Nephron (organoid): ENCODE measurements around the gene PTPRA.
"Not testable (repeated sequence)": the region's sequence is repeated elsewhere in the genome, so short reads cannot be mapped to it uniquely, and the experiment has no call there.

ENCODE experiments used
- H3K27ac Mint-ChIP-seq, 3 experiments: 2 replicates each; pipeline ENCODE4 v1.8.0; 2020; ENCODE audit warnings: mixed read lengths in 3 of 3, mild to moderate bottlenecking in 2 of 3, moderate library complexity in 1 of 3
- H3K27me3 Mint-ChIP-seq: 2 replicates; pipeline ENCODE4 v1.8.0; 2021; ENCODE audit warnings: low read depth, mild to moderate bottlenecking, moderate library complexity, mixed read lengths
- H3K36me3 Mint-ChIP-seq: 2 replicates; pipeline ENCODE4 v1.8.0; 2020; ENCODE audit warnings: low read depth, mixed read lengths
- H3K4me1 Mint-ChIP-seq: 2 replicates; pipeline ENCODE4 v1.8.0; 2020; ENCODE audit warnings: mixed read lengths
- H3K4me3 Mint-ChIP-seq, 3 experiments: 2 replicates each; pipeline ENCODE4 v1.8.0; 2020; ENCODE audit warnings: mild to moderate bottlenecking in 3 of 3, mixed read lengths in 3 of 3, moderate library complexity in 2 of 3
- H3K9me3 Mint-ChIP-seq: 2 replicates; pipeline ENCODE4 v1.8.0; 2020; ENCODE audit warnings: mixed read lengths
- TF ChIP-seq, protein P1 (sequence below), 3 experiments: fragments of 200-600 bp; sonication (generic); IDR thresholded peaks; one replicate each; pipeline ENCODE4 v1.5.0; 2021; ENCODE audit warnings: antibody characterized with exemption in 3 of 3; ENCODE audit not compliant: unreplicated experiment in 3 of 3

Gene PTPRA

DNA sequence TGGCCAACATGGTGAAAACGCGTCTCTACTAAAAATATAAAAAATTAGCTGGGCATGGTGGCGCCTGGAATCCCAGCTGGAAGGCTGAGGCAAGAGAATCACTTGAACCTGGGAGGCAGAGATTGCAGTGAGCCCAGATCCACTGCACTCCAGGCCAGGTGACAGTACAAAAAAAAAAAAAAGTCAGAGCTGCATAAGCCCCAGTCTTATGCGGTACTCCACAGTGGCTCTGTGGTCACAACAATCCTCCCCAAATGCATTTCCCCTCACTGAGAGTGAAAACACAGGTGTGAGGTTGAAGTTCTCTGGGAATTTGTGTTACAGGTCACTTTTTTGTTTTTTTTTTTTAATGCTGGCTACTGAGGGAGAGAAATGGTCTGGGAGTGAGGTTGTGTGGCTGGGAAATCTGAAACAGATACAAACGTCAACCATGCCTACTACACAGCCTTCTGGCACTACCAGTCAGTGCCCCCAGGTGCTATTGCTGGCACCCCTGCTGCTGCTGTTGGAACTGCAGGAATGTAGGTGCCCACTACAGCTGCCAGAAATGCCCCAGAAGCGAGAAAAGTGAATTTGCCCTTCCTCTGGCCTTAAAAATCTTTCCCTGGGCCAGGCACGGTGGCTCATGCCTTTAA is 178.2 kb downstream of the PTPRA start:
- peaks cover 6% of the 10 kb centered on the region for H3K4me1 Mint-ChIP-seq
- peaks cover 26% of the 10 kb centered on the region for H3K36me3 Mint-ChIP-seq
- H3K4me3 Mint-ChIP-seq, result no peak overlapping the region
- no peak overlapping the region for H3K27ac Mint-ChIP-seq
- H3K27me3 Mint-ChIP-seq, result no peaks in the 10 kb centered on the region
- TF ChIP-seq, protein P1, sequence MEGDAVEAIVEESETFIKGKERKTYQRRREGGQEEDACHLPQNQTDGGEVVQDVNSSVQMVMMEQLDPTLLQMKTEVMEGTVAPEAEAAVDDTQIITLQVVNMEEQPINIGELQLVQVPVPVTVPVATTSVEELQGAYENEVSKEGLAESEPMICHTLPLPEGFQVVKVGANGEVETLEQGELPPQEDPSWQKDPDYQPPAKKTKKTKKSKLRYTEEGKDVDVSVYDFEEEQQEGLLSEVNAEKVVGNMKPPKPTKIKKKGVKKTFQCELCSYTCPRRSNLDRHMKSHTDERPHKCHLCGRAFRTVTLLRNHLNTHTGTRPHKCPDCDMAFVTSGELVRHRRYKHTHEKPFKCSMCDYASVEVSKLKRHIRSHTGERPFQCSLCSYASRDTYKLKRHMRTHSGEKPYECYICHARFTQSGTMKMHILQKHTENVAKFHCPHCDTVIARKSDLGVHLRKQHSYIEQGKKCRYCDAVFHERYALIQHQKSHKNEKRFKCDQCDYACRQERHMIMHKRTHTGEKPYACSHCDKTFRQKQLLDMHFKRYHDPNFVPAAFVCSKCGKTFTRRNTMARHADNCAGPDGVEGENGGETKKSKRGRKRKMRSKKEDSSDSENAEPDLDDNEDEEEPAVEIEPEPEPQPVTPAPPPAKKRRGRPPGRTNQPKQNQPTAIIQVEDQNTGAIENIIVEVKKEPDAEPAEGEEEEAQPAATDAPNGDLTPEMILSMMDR (IDR thresholded peaks at IDR 0.05; ENCODE audit: unreplicated experiment in 3 of 3), result no peak
- no peaks in the 10 kb centered on the region for H3K9me3 Mint-ChIP-seq

GRCh38 chr20:3059489-3059888 is 186.2 kb downstream of the PTPRA start:
- Mint-ChIP-seq H3K4me1 (no peaks in the 10 kb centered on the region), H3K36me3 (no peaks in the 10 kb centered on the region), H3K9me3 (no peaks in the 10 kb centered on the region), H3K27ac (no peak overlapping the region), H3K4me3 (no peak overlapping the region), H3K27me3 (peaks cover 13% of the 10 kb centered on the region)
- TF ChIP-seq, protein P1 (IDR thresholded peaks at IDR 0.05; ENCODE audit: unreplicated experiment in 3 of 3), result no peak

DNA sequence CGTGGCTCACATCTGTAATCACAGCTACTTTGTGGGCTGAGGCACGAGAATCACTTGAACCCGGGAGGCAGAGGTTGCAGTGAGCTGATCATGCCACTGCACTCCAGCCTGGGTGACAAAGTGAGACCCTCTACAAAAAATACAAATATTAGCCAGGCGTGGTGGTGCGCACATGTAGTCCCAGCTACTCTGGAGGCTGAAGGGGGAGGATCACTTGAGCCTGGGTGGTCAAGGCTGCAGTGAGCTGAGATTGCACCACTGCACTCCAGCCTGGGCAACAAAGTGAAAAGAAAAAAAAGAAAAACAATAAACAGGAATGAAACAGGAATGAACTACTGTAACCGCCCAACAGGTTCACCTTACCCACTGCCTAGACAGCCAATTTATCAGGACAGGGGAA is 190.8 kb downstream of the PTPRA start:
- H3K4me3 Mint-ChIP-seq, H3K27ac Mint-ChIP-seq, H3K4me1 Mint-ChIP-seq, H3K9me3 Mint-ChIP-seq, H3K36me3 Mint-ChIP-seq: not testable (repeated sequence)
- peaks cover 20% of the 10 kb centered on the region for H3K27me3 Mint-ChIP-seq

- H3K27me3 Mint-ChIP-seq, result peaks cover 33% of the 10 kb centered on the region
- no peaks in the 10 kb centered on the region for H3K9me3 Mint-ChIP-seq
- no peak overlapping the region for H3K27ac Mint-ChIP-seq
- H3K36me3 Mint-ChIP-seq, result no peaks in the 10 kb centered on the region
- no peak overlapping the region for H3K4me3 Mint-ChIP-seq
- no peaks in the 10 kb centered on the region for H3K4me1 Mint-ChIP-seq
- TF ChIP-seq, protein P1 (IDR thresholded peaks at IDR 0.05; ENCODE audit: unreplicated experiment in 3 of 3), result no peak
Measured at GRCh38 chr20:3067139-3068014, 194.1 kb downstream of the PTPRA start.

DNA sequence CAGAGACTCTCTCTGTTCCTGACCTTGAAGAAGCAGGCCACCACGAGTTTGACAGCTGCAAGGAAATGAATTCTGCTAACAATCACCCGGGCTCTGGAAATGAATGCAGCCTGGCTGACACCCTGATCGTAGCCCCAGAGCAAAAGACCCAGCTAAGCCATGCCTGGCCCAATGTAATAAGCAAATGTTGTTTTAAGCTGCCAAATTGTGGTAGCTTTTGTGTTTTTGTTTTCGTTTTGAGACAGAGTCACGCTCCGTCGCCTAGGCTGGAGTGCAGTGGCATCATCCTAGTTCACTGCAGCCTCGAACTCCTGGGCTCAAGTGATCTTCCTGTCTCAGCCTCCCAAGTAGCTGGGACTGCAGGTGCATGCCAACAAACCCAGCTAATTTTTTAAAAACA is 194.8 kb downstream of the PTPRA start:
- Mint-ChIP-seq H3K27ac (no peak overlapping the region), H3K36me3 (no peaks in the 10 kb centered on the region), H3K4me1 (no peaks in the 10 kb centered on the region), H3K27me3 (peaks cover 40% of the 10 kb centered on the region), H3K4me3 (no peak overlapping the region), H3K9me3 (no peaks in the 10 kb centered on the region)
- TF ChIP-seq, protein P1 (IDR thresholded peaks at IDR 0.05; ENCODE audit: unreplicated experiment in 3 of 3), result no peak

DNA sequence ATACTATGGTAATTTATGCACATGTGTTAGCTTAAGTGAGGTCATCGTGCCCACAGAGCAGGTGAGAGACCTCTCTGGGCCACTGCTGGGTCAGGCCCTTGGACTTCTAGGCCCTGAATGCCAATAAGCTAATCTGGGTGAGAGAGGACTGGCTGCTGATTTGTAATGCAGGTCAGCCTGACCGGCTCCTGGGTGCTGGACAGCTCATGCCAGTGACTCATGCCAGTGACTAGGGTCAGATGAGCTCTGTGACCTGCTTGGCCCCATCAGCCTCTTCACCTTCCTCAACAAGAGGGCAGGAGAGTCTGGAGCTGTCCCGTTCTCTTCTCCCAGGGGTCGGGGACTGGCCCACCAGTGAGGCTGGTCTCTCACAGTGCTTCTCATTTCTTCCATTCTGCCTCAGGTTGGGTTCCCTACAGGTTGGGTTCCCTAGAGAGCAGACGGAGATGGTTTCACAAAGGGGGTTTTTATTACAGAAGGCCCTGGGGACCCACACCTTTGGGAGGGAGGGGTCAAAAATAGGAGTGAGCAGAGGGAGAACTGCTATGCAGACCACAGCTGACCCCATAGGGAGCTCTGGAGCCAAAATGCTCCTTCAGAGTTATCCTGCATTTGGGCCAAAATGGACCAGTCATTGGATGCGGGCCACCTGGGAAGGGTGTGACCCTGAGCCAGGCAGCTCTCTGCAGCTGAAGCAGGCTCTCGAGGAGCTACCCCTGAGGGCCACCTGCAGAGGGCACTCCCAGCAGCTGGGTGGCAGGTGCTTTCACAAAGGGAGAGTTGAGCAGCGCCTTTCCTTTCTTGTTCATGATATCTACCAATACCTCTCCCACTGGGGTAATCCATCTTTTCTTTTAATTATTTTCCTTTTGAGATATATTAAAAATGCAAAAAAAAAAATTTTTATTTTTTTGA is 196.0 kb downstream of the PTPRA start:
- TF ChIP-seq, protein P1 (IDR thresholded peaks at IDR 0.05; ENCODE audit: unreplicated experiment in 3 of 3), result no peak
- Mint-ChIP-seq H3K4me1 (no peaks in the 10 kb centered on the region), H3K27me3 (peaks cover 47% of the 10 kb centered on the region), H3K27ac (no peak overlapping the region), H3K9me3 (no peaks in the 10 kb centered on the region), H3K36me3 (no peaks in the 10 kb centered on the region), H3K4me3 (no peak overlapping the region)
